ENCODE measurements around the gene CWC25.

GRCh38 chr17:38815576-38816193 is 9.4 kb downstream of the CWC25 start:
- TF ChIP-seq CTCF (optimal IDR thresholded peaks at IDR 0.05 in 1 of 3, IDR thresholded peaks at IDR 0.05 in 1 of 3, conservative IDR thresholded peaks at IDR 0.05 in 1 of 3; ENCODE audit: extremely low read depth in 1 of 3, insufficient read depth in 2 of 3, low read length in 3 of 3), result peak; percentile 15 to 57 (median 24)
- TF ChIP-seq EZH2 (IDR thresholded peaks at IDR 0.05; ENCODE audit: low read length), result no peak
